GM12873 (cell line): ENCODE data around the gene XRN1.

ENCODE experiments used
- TF ChIP-seq, protein P1 (sequence below): IDR thresholded peaks from 2 replicates; pipeline ENCODE4 v1.5.1; 2012; ENCODE audit warnings: low read depth, mild to moderate bottlenecking, moderate library complexity, low read length, control low read depth; ENCODE audit not compliant: insufficient read depth; ENCODE audit errors: missing control alignments

The XRN1 gene

DNA sequence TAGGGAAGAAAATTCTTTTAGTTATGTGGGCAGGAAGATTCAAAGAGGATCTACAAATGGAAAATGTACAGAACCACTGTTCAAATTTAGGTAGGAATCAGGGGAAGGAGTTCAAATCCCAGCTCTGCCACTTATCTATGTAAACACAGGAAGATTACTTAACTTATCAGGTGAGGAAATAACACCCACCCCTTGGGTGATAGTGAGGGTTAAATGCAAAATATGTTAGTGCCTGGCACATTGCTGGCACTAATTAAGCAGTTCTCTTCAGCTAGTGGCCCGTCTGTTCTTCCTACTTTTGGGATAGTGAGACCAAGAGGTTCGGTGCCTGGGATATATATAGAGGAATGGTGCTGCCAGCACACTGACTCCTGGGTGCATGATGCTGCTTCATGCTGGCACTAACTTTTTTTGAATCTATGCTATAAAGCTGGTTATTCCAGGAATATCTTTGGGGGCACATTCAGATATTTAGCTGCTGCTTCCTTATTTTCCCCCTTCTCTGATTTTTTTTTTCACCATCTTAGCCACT, 83.8 kb downstream of the XRN1 start:
- TF ChIP-seq, protein P1, sequence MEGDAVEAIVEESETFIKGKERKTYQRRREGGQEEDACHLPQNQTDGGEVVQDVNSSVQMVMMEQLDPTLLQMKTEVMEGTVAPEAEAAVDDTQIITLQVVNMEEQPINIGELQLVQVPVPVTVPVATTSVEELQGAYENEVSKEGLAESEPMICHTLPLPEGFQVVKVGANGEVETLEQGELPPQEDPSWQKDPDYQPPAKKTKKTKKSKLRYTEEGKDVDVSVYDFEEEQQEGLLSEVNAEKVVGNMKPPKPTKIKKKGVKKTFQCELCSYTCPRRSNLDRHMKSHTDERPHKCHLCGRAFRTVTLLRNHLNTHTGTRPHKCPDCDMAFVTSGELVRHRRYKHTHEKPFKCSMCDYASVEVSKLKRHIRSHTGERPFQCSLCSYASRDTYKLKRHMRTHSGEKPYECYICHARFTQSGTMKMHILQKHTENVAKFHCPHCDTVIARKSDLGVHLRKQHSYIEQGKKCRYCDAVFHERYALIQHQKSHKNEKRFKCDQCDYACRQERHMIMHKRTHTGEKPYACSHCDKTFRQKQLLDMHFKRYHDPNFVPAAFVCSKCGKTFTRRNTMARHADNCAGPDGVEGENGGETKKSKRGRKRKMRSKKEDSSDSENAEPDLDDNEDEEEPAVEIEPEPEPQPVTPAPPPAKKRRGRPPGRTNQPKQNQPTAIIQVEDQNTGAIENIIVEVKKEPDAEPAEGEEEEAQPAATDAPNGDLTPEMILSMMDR, result no peak

DNA sequence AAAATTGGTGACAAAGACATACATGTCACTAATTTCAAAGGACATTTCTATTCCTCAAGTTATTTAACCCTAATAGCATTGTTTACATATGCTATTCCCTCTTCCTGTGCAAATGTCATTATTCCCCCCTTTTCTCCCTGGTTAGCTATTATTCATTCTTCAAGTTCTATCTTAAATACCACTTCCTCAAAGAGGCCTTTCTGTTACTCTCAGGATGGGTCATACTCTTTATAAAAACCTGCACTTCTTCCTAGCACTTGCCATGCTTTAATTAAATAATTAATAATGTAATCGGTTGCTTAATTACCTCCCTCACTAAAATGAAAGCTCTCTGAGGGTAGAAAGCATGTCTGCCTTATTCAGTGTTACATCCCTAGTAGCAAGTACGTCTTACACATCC, 88.5 kb downstream of the XRN1 start:
- TF ChIP-seq, protein P1, result no peak

DNA sequence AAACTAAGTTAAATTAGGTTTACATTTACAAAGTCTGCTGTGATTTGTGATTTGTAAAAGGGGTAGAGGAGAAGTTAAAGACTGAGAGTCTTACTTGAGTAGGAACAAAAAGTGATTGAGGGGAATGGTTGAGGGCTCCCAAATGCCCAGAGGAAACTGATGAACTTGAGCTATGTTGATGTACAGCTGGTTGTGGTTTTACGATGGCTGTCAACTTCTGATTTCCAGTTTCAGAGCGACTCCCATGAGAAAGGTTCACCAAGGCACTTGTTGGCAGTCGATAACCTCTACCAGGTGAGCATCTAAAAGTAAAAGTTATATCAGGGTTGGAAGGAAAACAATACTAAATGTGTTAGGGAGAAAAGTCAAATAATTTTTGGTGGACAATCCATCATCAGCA, 91.0 kb downstream of the XRN1 start:
- TF ChIP-seq, protein P1, result no peak

DNA sequence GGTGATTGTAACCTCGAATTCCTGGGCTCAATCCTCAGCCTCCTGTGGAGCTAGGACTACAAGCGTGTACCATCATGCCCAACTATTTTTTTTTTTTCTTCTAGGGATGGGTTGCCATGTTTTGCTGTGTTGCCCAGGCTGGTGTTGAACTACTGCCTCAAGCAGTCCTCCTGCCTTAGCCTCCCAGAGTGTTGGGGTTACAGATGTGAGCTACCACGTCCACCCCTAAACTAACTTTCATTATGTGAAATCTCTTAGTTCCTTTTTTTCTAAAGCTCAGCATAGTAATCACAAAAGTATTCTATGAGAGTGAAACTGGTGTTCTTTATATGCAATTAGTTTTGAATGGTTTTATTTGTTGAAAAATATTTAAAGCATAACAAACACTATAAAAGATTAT, 92.1 kb downstream of the XRN1 start:
- TF ChIP-seq, protein P1, result no peak

DNA sequence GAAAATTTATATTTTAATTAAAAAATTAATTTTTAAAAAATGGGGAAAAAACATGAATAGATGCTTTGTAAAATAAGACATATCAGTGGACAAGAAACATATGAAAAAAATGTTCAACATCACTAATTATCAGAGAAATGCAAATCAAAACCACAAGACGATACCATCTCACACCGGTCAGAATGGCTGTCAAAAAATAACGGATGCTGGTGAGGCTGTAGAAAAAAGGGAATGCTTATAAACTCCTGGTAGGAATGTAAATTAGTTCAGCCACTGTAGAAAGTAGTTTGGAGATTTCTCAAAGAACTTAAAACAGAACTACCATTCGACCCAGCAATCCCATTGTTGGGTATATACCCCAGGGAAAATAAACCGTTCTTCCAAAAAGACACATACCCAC, 93.8 kb downstream of the XRN1 start:
- TF ChIP-seq, protein P1, result no peak

DNA sequence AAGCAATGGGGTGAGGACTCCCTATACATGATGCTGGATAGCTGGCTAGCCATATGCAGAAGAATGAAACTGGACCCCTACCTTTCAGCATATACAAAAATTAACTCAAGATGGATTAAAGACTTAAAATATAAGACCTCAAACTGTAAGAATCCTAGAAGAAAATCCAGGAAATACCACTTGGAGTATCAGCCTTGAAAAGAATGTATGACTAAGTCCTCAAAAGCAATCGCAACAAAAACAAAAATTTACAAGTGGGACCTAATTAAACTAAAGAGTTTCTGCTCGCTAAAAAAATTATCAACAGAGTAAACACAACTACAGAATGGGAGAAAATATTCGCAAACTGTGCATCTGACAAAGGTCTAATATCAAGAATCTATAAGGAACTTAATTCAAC, 94.3 kb downstream of the XRN1 start:
- TF ChIP-seq, protein P1, result no peak

DNA sequence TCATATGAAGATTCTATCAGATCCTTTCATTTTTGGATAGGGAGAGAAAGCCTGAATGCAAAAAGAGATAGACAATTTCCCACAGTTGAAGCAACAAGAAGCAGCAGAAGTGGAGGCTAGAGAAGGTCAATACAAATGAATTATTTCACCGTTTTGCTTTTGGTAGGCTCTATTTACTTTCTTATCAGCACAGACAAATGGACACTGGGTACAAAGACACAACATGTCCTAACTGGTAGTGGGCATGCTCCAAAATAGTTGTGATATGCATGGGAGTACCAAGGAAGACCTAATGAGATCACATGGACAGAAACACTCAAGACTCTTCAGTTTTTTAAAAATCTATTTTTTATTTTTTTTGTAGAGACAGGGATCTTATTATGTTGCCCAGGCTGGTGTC, 99.4 kb downstream of the XRN1 start:
- TF ChIP-seq, protein P1, result no peak
